K562 (cell line): ENCODE data around the gene PTP4A2. TPM values are rescaled to one million over a fixed set of nuclear protein-coding genes. Genes with fewer than 3 reads are reported as not detected.
A peak's percentile ranks its signal among the peaks of the same experiment; 100 is the strongest.

Source experiments
- ATF7 ChIP-seq: fragments of 450-650 bp; IDR thresholded peaks from 2 replicates; pipeline ENCODE4 v1.7.1; 2014; ENCODE audit warnings: mild to moderate bottlenecking, moderate library complexity
- DACH1 ChIP-seq: fragments of 450-650 bp; IDR thresholded peaks from 2 replicates; pipeline ENCODE4 v1.6.1; 2018; ENCODE audit not compliant: partially characterized antibody
- ELF2 ChIP-seq: fragments of 250-450 bp; sonication (Bioruptor Pico); IDR thresholded peaks from 2 replicates; pipeline ENCODE4 v1.5.0; 2021; ENCODE audit warnings: mild to moderate bottlenecking
- EWSR1 ChIP-seq: fragments of 450-650 bp; IDR thresholded peaks from 2 replicates; pipeline ENCODE4 v1.6.1; 2018; ENCODE audit warnings: borderline replicate concordance, mild to moderate bottlenecking, low read depth, moderate library complexity; ENCODE audit not compliant: partially characterized antibody
- KDM5B ChIP-seq: fragments of 200-600 bp; sonication (generic); IDR thresholded peaks from 2 replicates; pipeline ENCODE4 v1.6.1; 2012; ENCODE audit warnings: low read depth, mild to moderate bottlenecking, moderate library complexity, low read length, control low read depth, inconsistent platforms; ENCODE audit not compliant: insufficient replicate concordance
- MECOM ChIP-seq: fragments of 250-450 bp; sonication (Bioruptor Pico); IDR thresholded peaks from 2 replicates; pipeline ENCODE4 v1.8.0; 2022; ENCODE audit warnings: inconsistent platforms
- PCBP2 ChIP-seq: fragments of 200-400 bp; formaldehyde crosslinking; IDR thresholded peaks from 2 replicates; pipeline ENCODE4 v1.6.1; 2018; ENCODE audit warnings: low read length, low read depth, mild to moderate bottlenecking, moderate library complexity; ENCODE audit not compliant: poor library complexity, severe bottlenecking
- SAP30 ChIP-seq: fragments of 200-600 bp; sonication (generic); IDR thresholded peaks from 2 replicates; pipeline ENCODE4 v1.6.1; 2012; ENCODE audit warnings: borderline replicate concordance, low read depth, mild to moderate bottlenecking, moderate library complexity, low read length, control low read depth, inconsistent platforms; ENCODE audit not compliant: insufficient read depth, poor library complexity, severe bottlenecking
- SUPT5H ChIP-seq: fragments of 450-650 bp; IDR thresholded peaks from 2 replicates; pipeline ENCODE4 v1.6.1; 2016
- TAF7 ChIP-seq: fragments of 450-650 bp; IDR thresholded peaks from 2 replicates; pipeline ENCODE4 v1.6.1; 2016; ENCODE audit warnings: missing genetic modification characterization, missing compliant biosample characterization
- XRCC5 ChIP-seq: fragments of 200-400 bp; formaldehyde crosslinking; IDR thresholded peaks from 2 replicates; pipeline ENCODE4 v1.6.1; 2017; ENCODE audit warnings: low read depth, mild to moderate bottlenecking, low read length
- ZBTB17 ChIP-seq: fragments of 450-650 bp; formaldehyde crosslinking; IDR thresholded peaks from 2 replicates; pipeline ENCODE4 v1.4.0; 2020; ENCODE audit warnings: mild to moderate bottlenecking
- ZNF212 ChIP-seq: fragments of 450-650 bp; formaldehyde crosslinking; IDR thresholded peaks from 2 replicates; pipeline ENCODE4 v1.4.0; 2020; ENCODE audit warnings: mild to moderate bottlenecking
- ZNF280B ChIP-seq: fragments of 250-450 bp; sonication (Bioruptor Pico); IDR thresholded peaks from 2 replicates; pipeline ENCODE4 v1.5.1; 2021; ENCODE audit warnings: mild to moderate bottlenecking
- ZNF77 ChIP-seq: fragments of 250-450 bp; sonication (Bioruptor Pico); IDR thresholded peaks from 2 replicates; pipeline ENCODE4 v1.5.0; 2020
- ZNF780A ChIP-seq: fragments of 250-450 bp; sonication (Bioruptor Pico); IDR thresholded peaks from 2 replicates; pipeline ENCODE4 v1.5.0; 2021; ENCODE audit warnings: mild to moderate bottlenecking
- polyA plus RNA-seq, 8 experiments: library from polyadenylated mRNA; depleted of rRNA in 4 of 8; stranded (reverse) in 5 of 8; unstranded in 3 of 8; fragments of >200 nt; fragmentation: Nextera tagmentation in 2 of 8; fragmentation: Illumina TruSeq in 1 of 8; extraction: Ambion mirVana in 2 of 8; extraction: Trizol in 1 of 8; gene quantifications; 2 replicates each; pipeline versions ENCODE4 v1.2.1 to v1.2.3, GENCODE V29; 2011 to 2014; ENCODE audit warnings: inconsistent platforms in 1 of 8, missing spikeins in 1 of 8
- total RNA-seq, 7 experiments: library from RNA; depleted of rRNA in 6 of 7; stranded (reverse); fragments of >200 nt in 6 of 7; fragmentation: Illumina TruSeq in 2 of 7; extraction: Trizol in 2 of 7; gene quantifications; 2 replicates each; pipeline versions ENCODE4 v1.2.1 to v1.2.3, GENCODE V29; 2011 to 2021; ENCODE audit warnings: low replicate concordance in 1 of 7
- TF ChIP-seq, protein P1 (sequence below): fragments of 450-650 bp; IDR thresholded peaks from 2 replicates; pipeline ENCODE4 v1.6.1; 2016
- TF ChIP-seq, protein P2 (sequence below): fragments of 250-450 bp; sonication (Bioruptor Pico); IDR thresholded peaks from 2 replicates; pipeline ENCODE4 v1.4.0; 2020; ENCODE audit warnings: mild to moderate bottlenecking

Gene PTP4A2
- total and polyA plus RNA-seq, 9 of the 15 experiments (the other 6 are each of a cell fraction or from before 2014, with no cell fraction given), result 197 to 870 (median 480) TPM

DNA sequence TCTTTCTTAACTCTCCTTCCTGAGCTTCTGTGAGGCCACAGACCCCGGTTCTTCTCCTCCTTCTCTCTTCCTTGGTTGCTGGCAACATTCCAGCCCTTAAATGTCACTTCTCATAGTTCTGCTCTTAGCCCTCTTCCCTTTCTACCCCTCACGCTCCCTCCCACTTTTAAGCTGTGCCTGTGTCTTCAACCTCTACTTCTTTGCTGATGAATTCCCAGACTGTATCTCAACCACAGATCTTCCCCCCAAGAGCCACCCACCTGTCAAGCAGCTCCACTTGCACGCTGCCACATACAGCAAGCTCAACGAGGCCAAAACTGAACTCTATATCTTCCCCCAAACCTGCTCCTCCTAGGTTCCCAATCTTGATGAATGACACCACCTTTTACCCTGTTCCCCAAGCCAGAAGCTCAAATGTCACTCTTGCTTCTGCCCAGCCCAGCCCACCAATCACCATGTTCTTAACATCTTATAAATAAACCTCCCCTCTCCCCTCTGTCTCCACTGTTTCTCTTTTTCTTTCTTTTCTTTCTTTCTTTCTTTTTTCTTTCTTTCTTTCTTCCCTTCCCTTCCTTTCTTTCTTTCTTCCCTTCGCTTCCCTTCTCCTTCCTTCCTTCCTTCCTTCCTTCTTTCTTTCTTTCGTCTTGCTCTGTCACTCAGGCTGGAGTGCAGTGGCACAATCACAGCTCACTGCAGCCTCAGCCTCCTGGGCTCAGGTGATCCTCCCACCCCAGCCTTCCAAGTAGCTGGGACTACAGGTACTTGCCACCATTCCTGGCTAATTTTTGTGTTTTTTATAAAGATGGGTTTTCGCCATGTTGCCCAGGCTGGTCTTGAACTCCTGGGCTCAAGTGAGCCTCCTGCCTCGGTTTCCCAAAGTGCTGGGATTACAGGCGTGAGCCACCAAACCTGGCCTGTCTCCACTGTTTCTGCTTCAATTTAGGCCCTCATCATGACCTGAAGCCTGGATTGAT, 19.8 kb upstream of the PTP4A2 start (continued):
- TF ChIP-seq, protein P1, sequence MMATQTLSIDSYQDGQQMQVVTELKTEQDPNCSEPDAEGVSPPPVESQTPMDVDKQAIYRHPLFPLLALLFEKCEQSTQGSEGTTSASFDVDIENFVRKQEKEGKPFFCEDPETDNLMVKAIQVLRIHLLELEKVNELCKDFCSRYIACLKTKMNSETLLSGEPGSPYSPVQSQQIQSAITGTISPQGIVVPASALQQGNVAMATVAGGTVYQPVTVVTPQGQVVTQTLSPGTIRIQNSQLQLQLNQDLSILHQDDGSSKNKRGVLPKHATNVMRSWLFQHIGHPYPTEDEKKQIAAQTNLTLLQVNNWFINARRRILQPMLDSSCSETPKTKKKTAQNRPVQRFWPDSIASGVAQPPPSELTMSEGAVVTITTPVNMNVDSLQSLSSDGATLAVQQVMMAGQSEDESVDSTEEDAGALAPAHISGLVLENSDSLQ, result peak; percentile 97
- TF ChIP-seq ZNF212 (no peak), ZNF280B (CRISPR knock-in tag) (no peak), PCBP2 (no peak), ZBTB17 (CRISPR knock-in tag) (peak; percentile 37; the same call in 1 of the 2 replicates), SAP30 (no peak), XRCC5 (no peak), KDM5B (no peak), ZNF780A (CRISPR knock-in tag) (no peak), ELF2 (CRISPR knock-in tag) (no peak), TAF7 (tag) (no peak; the same call in 1 of the 2 replicates), EWSR1 (no peak), ZNF77 (CRISPR knock-in tag) (no peak), ATF7 (peak; percentile 79), SUPT5H (no peak), MECOM (CRISPR knock-in tag) (peak; percentile 38; the same call in 1 of the 2 replicates), DACH1 (no peak)
- TF ChIP-seq, protein P2, sequence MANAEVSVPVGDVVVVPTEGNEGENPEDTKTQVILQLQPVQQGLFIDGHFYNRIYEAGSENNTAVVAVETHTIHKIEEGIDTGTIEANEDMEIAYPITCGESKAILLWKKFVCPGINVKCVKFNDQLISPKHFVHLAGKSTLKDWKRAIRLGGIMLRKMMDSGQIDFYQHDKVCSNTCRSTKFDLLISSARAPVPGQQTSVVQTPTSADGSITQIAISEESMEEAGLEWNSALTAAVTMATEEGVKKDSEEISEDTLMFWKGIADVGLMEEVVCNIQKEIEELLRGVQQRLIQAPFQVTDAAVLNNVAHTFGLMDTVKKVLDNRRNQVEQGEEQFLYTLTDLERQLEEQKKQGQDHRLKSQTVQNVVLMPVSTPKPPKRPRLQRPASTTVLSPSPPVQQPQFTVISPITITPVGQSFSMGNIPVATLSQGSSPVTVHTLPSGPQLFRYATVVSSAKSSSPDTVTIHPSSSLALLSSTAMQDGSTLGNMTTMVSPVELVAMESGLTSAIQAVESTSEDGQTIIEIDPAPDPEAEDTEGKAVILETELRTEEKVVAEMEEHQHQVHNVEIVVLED (CRISPR knock-in tag), result no peak
